ENCODE results near the gene DOC2B. TPM values are rescaled to one million over a fixed set of nuclear protein-coding genes. Genes with fewer than 3 reads are reported as not detected.

DOC2B gene
- polyA plus RNA-seq (2011; rRNA removed) (not detected in 2 replicates), polyA minus RNA-seq (2011; rRNA and poly(A)+ RNA removed) (not detected in 2 replicates)

DNA sequence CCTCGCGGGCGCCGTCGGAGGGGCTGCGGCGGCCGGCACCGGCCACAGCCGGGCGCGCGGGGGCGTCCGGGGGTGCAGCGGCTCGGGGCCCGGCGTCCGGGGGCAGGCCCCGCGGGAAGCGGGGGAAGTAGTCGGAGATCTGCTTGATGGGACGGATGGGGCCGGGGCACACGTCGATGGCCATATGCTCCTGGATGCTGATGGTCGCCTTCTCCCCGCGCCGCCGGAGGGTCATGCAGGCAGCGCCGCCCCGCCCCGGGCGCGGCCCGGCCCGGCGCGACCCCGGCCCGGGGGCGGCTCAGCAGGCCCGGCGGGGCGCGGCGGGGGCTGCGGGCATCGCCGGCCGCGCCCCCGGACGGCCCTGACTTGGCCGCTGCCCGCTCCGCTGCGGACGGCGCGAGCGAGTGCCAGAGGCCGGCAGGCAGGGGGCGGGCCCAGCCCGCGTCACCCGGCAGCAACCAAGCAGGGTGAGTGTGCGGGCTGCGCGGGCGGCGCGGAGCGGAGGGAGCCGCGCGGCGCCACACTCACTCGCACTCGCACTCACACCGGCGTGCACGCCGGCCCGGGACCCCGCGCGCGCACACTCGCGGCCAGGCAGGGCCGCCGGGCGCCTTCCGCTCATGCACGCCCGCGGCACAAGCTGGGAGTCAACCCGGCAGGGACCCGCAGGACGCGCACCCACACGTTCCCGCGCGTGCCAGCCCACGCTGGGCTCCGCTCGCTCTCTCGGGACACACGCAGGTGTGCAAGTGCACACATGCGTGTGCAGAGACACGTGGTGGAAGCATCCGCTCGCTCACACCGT lies at the start of gene DOC2B:
Gene DOC2B (minus strand): TSS at position 406 of the 805 bp plus-strand sequence. CDS start 171 bp downstream, at position 235.
- ChIA-PET CTCF (no interaction called here), POLR2A (no interaction called here)
- H3K27me3 ChIP-seq (ENCODE audit: control insufficient read depth, insufficient read depth, low read length), result peaks cover 41% of the 10 kb centered on the region
- TF ChIP-seq, protein P1, sequence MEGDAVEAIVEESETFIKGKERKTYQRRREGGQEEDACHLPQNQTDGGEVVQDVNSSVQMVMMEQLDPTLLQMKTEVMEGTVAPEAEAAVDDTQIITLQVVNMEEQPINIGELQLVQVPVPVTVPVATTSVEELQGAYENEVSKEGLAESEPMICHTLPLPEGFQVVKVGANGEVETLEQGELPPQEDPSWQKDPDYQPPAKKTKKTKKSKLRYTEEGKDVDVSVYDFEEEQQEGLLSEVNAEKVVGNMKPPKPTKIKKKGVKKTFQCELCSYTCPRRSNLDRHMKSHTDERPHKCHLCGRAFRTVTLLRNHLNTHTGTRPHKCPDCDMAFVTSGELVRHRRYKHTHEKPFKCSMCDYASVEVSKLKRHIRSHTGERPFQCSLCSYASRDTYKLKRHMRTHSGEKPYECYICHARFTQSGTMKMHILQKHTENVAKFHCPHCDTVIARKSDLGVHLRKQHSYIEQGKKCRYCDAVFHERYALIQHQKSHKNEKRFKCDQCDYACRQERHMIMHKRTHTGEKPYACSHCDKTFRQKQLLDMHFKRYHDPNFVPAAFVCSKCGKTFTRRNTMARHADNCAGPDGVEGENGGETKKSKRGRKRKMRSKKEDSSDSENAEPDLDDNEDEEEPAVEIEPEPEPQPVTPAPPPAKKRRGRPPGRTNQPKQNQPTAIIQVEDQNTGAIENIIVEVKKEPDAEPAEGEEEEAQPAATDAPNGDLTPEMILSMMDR (IDR thresholded peaks at IDR 0.05; ENCODE audit: insufficient read depth, low read depth, low read length), result no peak
- DNase-seq (ENCODE audit: low read depth), result no peak
- no peaks in the 10 kb centered on the region for H3K36me3 ChIP-seq (ENCODE audit: control insufficient read depth, insufficient read depth, low read length)
- no peak within 1 kb of the TSS for H3K4me3 ChIP-seq (ENCODE audit: low read depth, low read length)

DNA sequence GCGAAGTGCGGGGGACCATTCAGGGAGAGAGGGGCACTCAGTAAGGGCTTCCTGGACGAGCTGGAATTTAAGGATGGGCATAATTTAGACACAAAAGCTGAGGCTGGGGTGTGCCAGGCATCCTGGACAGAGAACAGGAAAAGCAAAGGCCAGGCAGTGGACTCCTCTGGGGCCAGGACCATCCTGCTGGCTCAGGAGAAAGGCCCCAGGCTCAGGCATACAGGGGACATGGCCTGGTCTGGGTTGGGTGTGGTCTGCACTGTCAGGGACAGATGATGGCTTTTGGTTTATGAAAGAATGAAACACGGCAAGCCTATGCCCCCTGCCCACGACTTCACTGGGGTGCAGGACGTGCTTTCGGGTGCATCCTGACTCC lies 48.9 kb upstream of the DOC2B start:
- CTCF ChIA-PET, result no interaction called here
- POLR2A ChIA-PET, result no interaction called here
- no peak for DNase-seq (ENCODE audit: low read depth)
- no peak overlapping the region for H3K4me3 ChIP-seq (ENCODE audit: low read depth, low read length)
- H3K36me3 ChIP-seq (ENCODE audit: control insufficient read depth, insufficient read depth, low read length), result no peaks in the 10 kb centered on the region
- H3K27me3 ChIP-seq (ENCODE audit: control insufficient read depth, insufficient read depth, low read length), result peaks cover 1% of the 10 kb centered on the region; the same call in 1 of the 2 replicates
- TF ChIP-seq, protein P1 (IDR thresholded peaks at IDR 0.05; ENCODE audit: insufficient read depth, low read depth, low read length), result no peak

DNA sequence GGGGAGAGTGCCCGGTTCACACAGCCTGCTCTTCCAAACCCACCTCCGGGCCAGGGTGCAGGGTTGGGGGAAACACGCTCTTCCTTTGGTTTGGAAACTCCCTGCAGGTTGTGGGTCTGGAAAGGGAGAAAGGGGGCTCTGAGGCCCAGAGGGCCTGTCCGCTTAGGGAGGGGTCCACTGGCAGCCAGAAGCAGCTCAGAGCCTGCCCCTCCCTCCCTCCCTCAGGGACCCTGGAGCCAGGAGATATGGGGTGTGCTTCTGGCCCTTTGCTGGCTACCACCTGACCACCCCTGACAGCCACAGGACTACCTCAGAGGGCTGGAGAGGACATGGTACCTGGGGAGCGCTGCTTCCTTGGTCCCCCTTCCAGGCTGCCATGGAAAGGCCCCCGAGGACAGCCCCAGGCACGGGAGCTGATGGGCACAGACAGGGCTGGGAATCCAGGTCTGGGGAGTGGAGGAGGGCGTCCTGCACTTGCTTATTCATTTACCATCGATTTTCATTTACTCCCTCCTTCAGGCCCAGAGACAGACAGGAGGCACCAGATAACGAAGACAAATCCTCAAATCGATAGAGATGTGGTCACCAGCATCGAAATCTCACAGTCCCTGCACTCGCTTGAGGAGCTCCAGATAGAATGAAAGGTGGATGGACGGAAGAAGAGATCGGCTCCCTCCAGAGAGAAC lies 48.4 kb upstream of the DOC2B start:
- H3K27me3 ChIP-seq (ENCODE audit: control insufficient read depth, insufficient read depth, low read length), result peaks cover 1% of the 10 kb centered on the region; the same call in 1 of the 2 replicates
- H3K4me3 ChIP-seq (ENCODE audit: low read depth, low read length), result no peak overlapping the region
- DNase-seq (ENCODE audit: low read depth), result no peak
- POLR2A ChIA-PET, result no interaction called here
- CTCF ChIA-PET, result no interaction called here
- TF ChIP-seq, protein P1 (IDR thresholded peaks at IDR 0.05; ENCODE audit: insufficient read depth, low read depth, low read length), result no peak
- no peaks in the 10 kb centered on the region for H3K36me3 ChIP-seq (ENCODE audit: control insufficient read depth, insufficient read depth, low read length)

DNA sequence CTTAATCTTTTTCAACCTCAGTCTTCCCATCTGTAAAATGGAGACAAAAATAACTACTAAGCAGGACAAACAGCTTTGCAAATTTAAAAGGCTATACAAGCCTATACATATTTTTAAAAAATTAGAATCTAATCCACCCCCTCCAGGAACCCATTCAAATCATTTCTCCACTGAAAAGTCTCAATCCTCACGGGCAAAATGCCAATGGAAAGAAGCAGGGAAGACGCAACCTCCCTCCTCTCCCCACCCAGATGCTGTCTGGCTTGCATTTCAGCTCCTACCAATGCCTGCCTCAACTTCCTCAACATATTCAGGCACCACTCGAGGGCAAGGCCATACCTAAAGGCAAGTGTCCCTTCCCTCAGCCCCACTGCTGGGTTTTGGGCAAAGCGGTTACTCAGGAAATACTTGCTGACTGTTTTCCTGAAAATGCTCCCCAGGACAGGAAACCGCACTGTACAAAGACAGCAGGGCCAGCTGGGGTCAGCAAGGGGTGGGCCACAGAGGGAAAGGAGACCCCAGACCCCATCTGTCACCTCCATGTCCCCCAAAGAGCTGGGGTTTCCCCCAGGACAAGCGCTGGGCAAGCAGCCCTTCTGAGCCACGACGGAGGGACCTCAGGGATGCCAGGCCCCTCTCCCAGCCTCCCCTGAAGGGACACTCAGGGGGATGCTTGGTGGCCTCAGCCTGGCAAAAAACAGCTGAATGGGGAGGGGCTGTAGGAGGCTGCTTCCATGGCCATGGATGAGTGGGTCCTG lies 47.7 kb upstream of the DOC2B start:
- POLR2A ChIA-PET, result interaction anchor here (0.5 kb wide), 1 partner anchor 73 kb away, joined by 3 read pairs; no protein-coding TSS in a partner anchor
- H3K4me3 ChIP-seq (ENCODE audit: low read depth, low read length), result no peak overlapping the region
- CTCF ChIA-PET, result no interaction called here
- TF ChIP-seq, protein P1 (IDR thresholded peaks at IDR 0.05; ENCODE audit: insufficient read depth, low read depth, low read length), result no peak
- no peak for DNase-seq (ENCODE audit: low read depth)
- H3K36me3 ChIP-seq (ENCODE audit: control insufficient read depth, insufficient read depth, low read length), result no peaks in the 10 kb centered on the region
- H3K27me3 ChIP-seq (ENCODE audit: control insufficient read depth, insufficient read depth, low read length), result 0 out of 2 replicates have a peak, but pooled peaks cover 1% of the 10 kb centered on the region
